Measurements from ENCODE around the gene NUDC. TPM values are rescaled to one million over a fixed set of nuclear protein-coding genes. Genes with fewer than 3 reads are reported as not detected.
A peak's percentile ranks its signal among the peaks of the same experiment; 100 is the strongest.

The NUDC gene
- total and polyA plus RNA-seq, 2 of the 4 experiments (the other 2 are of a cell fraction) = 34.8 to 89.8 TPM

DNA sequence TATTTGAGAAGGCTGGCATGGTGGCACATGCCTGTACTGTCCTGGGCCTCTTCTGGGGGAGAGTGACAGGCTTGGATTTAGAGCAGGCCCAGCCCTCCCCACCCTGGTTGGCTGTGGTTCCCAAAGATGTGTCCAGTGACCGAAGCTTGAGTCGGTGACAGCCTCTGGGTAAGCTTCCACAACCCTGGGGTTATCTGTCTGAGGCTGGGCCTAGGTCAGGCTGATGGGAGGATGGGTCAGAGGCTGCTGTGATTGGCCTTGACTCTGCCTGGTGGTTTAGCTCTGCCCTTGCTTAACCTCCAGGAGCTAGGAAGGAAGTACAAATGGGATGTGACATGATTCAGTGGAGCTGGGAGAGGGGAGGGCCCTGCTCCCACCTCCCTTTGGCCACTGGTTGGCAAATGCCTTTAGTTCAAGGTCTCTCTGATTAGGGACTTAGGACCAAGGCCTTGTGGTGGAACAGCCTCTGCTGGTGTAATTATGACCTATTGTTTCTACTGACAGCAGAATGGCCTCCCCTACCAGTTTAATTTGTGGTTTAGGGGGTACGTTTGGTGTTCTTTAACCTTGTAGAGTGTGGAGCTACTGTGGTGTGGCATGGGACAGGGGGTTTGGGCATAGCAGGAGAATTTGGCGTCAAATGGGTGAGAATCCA is 16.6 kb downstream of the NUDC start:
- H4K20me1 ChIP-seq (ENCODE audit: insufficient read depth, low read length) = no peaks in the 10 kb centered on the region
- intact Hi-C loops (cut with micrococcal nuclease) = no loop called here
- no peak overlapping the region for H2BK5ac ChIP-seq (ENCODE audit: low read depth, low read length, poor library complexity, severe bottlenecking)
- H3K23ac ChIP-seq (ENCODE audit: low read depth, low read length) = no peak overlapping the region
- H3K14ac ChIP-seq (replicated peaks; ENCODE audit: low read depth, low read length) = no peak overlapping the region
- 100% methylated on average over 2 of the region's 4 CpGs; no CpG with 5 or more reads in 1 of the 2 experiments for WGBS, 2 experiments (ENCODE audit: extremely low coverage in 2 of 2, insufficient read length in 1 of 2)
- no peak overlapping the region for H3K18ac ChIP-seq (ENCODE audit: low read depth, low read length)
- POLR2A ChIA-PET (ENCODE audit: unreplicated experiment) = no interaction called here
- peaks cover 32% of the 10 kb centered on the region for H3K36me3 ChIP-seq (ENCODE audit: control insufficient read depth, insufficient read depth, low read length)
- no peak overlapping the region for H2AK5ac ChIP-seq (ENCODE audit: low read depth, low read length)
- peaks cover 20 to 58% of the 10 kb centered on the region in 2 experiments for H3K79me1 ChIP-seq (ENCODE audit: low read depth in 1 of 2, low read length in 2 of 2)
- no peak overlapping the region for H3K4me3 ChIP-seq (ENCODE audit: insufficient read depth, low read depth, low read length)
- TF ChIP-seq, protein P1, sequence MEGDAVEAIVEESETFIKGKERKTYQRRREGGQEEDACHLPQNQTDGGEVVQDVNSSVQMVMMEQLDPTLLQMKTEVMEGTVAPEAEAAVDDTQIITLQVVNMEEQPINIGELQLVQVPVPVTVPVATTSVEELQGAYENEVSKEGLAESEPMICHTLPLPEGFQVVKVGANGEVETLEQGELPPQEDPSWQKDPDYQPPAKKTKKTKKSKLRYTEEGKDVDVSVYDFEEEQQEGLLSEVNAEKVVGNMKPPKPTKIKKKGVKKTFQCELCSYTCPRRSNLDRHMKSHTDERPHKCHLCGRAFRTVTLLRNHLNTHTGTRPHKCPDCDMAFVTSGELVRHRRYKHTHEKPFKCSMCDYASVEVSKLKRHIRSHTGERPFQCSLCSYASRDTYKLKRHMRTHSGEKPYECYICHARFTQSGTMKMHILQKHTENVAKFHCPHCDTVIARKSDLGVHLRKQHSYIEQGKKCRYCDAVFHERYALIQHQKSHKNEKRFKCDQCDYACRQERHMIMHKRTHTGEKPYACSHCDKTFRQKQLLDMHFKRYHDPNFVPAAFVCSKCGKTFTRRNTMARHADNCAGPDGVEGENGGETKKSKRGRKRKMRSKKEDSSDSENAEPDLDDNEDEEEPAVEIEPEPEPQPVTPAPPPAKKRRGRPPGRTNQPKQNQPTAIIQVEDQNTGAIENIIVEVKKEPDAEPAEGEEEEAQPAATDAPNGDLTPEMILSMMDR (conservative IDR thresholded peaks at IDR 0.05; ENCODE audit: low read depth, low read length) = no peak
- TF ChIP-seq BHLHE40 (IDR thresholded peaks at IDR 0.05; ENCODE audit: low read depth, low read length) = no peak
- no peak for TF ChIP-seq CEBPB (IDR thresholded peaks at IDR 0.05; ENCODE audit: low read depth, low read length)
- no peak for TF ChIP-seq RAD21 (IDR thresholded peaks at IDR 0.05; ENCODE audit: low read length)
- no peak for TF ChIP-seq MXI1 (IDR thresholded peaks at IDR 0.05; ENCODE audit: borderline replicate concordance, low read depth, low read length)
- TF ChIP-seq POLR2A (IDR thresholded peaks at IDR 0.05; ENCODE audit: low read depth, low read length) = no peak
- TF ChIP-seq MAFK (IDR thresholded peaks at IDR 0.05; ENCODE audit: low read depth, low read length) = no peak
- no peak for TF ChIP-seq CHD1 (IDR thresholded peaks at IDR 0.05; ENCODE audit: low read depth, low read length)
- no peak for TF ChIP-seq MAZ (IDR thresholded peaks at IDR 0.05; ENCODE audit: borderline replicate concordance, low read depth, low read length)
- no peak for TF ChIP-seq FOS (IDR thresholded peaks at IDR 0.05; ENCODE audit: low read depth, low read length)
- TF ChIP-seq SMC3 (IDR thresholded peaks at IDR 0.05; ENCODE audit: low read depth, low read length) = no peak
- TF ChIP-seq, protein P2, sequence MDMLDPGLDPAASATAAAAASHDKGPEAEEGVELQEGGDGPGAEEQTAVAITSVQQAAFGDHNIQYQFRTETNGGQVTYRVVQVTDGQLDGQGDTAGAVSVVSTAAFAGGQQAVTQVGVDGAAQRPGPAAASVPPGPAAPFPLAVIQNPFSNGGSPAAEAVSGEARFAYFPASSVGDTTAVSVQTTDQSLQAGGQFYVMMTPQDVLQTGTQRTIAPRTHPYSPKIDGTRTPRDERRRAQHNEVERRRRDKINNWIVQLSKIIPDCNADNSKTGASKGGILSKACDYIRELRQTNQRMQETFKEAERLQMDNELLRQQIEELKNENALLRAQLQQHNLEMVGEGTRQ (IDR thresholded peaks at IDR 0.05; ENCODE audit: low read depth, low read length) = no peak
- no peak for TF ChIP-seq RFX5 (IDR thresholded peaks at IDR 0.05; ENCODE audit: low read depth, low read length)
- no peak overlapping the region for H2BK15ac ChIP-seq (ENCODE audit: low read depth, low read length)
- H2AK9ac ChIP-seq (replicated peaks; ENCODE audit: low read depth, low read length, poor library complexity) = no peak overlapping the region
- BruUV-seq (replicated peaks) = no TSS peak
- H3K9ac ChIP-seq (ENCODE audit: low read depth, low read length) = no peak overlapping the region
- ATAC-seq (ENCODE audit: low read depth) (peak; percentile 12; the same call in 1 of the 2 replicates), DNase-seq (no peak)
- peaks cover 7% of the 10 kb centered on the region; the same call in 1 of the 2 replicates for H3K4me1 ChIP-seq (ENCODE audit: control insufficient read depth, insufficient read depth, low read length)
- no peak overlapping the region for H2BK120ac ChIP-seq (ENCODE audit: low read depth, low read length)
- H4K8ac ChIP-seq (ENCODE audit: low read depth in 2 of 2, low read length in 2 of 2) = no peak overlapping the region
- no peak overlapping the region for H3K56ac ChIP-seq (ENCODE audit: extremely low read depth, insufficient read depth, low read length)
- in situ Hi-C loops (cut with MboI; ENCODE audit: low sequenced_read_pairs) = no loop called here
- H4K91ac ChIP-seq (ENCODE audit: insufficient read depth, low read depth, low read length) = no peak overlapping the region
- H3K4ac ChIP-seq (ENCODE audit: low read depth, low read length) = no peak overlapping the region
- no peak overlapping the region for H2BK20ac ChIP-seq (ENCODE audit: low read depth, low read length)
- H3K4me2 ChIP-seq (ENCODE audit: low read depth, low read length) = no peak overlapping the region
- H3K27me3 ChIP-seq (ENCODE audit: control insufficient read depth, insufficient read depth, low read length) = no peaks in the 10 kb centered on the region
- peaks cover 20% of the 10 kb centered on the region for H3K9me1 ChIP-seq (ENCODE audit: insufficient read depth, low read length)
- H2AFZ ChIP-seq (replicated peaks; ENCODE audit: low read length, poor library complexity) = no peak overlapping the region
- CTCF ChIA-PET = no interaction called here
- dilution Hi-C loops (cut with HindIII; ENCODE audit: low sequenced_read_pairs, unreplicated experiment) = no loop called here
- H3K9me3 ChIP-seq (ENCODE audit: control insufficient read depth, insufficient read depth, low read length) = no peaks in the 10 kb centered on the region
- no peak overlapping the region for H4K5ac ChIP-seq (ENCODE audit: low read depth, low read length)
- no peak overlapping the region for H3K27ac ChIP-seq (ENCODE audit: insufficient read depth, low read length)

Data from IMR-90 (cell line).